ENCODE results near the gene INTS3.
"Not testable (repeated sequence)": the region's sequence is repeated elsewhere in the genome, so short reads cannot be mapped to it uniquely, and the experiment has no call there.

DNA sequence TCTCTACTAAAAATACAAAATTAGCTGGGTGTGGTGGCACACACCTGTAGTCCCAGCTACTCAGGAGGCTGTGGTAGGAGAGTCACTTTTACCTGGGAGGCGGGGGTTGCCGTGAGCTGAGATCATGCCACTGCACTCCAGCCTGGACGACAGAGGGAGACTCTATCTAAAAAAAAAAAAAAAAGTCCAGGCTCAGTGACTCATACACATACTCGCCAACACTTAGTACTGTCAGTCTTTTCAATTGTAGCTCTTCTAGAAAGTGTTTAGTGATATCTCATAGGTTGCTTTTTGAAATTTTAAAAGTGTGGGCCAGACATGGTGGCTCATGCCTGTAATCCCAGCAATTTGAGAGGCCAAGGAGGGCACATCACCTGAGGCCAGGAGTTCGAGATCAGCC lies 11.6 kb upstream of the INTS3 start:
- TF ChIP-seq, protein P1, sequence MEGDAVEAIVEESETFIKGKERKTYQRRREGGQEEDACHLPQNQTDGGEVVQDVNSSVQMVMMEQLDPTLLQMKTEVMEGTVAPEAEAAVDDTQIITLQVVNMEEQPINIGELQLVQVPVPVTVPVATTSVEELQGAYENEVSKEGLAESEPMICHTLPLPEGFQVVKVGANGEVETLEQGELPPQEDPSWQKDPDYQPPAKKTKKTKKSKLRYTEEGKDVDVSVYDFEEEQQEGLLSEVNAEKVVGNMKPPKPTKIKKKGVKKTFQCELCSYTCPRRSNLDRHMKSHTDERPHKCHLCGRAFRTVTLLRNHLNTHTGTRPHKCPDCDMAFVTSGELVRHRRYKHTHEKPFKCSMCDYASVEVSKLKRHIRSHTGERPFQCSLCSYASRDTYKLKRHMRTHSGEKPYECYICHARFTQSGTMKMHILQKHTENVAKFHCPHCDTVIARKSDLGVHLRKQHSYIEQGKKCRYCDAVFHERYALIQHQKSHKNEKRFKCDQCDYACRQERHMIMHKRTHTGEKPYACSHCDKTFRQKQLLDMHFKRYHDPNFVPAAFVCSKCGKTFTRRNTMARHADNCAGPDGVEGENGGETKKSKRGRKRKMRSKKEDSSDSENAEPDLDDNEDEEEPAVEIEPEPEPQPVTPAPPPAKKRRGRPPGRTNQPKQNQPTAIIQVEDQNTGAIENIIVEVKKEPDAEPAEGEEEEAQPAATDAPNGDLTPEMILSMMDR (conservative IDR thresholded peaks at IDR 0.05; ENCODE audit: low read depth, low read length): not testable (repeated sequence)
- not testable (repeated sequence) for TF ChIP-seq EZH2 (IDR thresholded peaks at IDR 0.05; ENCODE audit: borderline replicate concordance, low read depth, low read length, poor library complexity, severe bottlenecking)

Data from A673 (cell line).